ENCODE results near the gene ODAD4. TPM values are rescaled to one million over a fixed set of nuclear protein-coding genes. Genes with fewer than 3 reads are reported as not detected.

ODAD4 gene
- total RNA-seq, 6 experiments from 2014 or later, result 0.12 to 0.13 (median 0.12) TPM; not detected in 3

- 63% methylated on average over 11 of the region's 14 CpGs for WGBS (ENCODE audit: insufficient coverage, low coverage, low lambda C conversion rate, missing lambda C conversion rate)
- ATAC-seq (peak; percentile 74 to 92 (median 90)), DNase-seq (peak in 1 of 3 donors; percentile 41)
- Histone ChIP-seq H3K36me3 (peaks cover 6 to 66% (median 25%) of the 10 kb centered on the region in 4 donors), H3K27ac (no peak overlapping the region), H3K27me3 (no peaks in the 10 kb centered on the region), H3K9me3 (no peaks in the 10 kb centered on the region), H3K4me3 (no peak overlapping the region), H3K4me1 (peaks cover 0 to 7% (median 0%) of the 10 kb centered on the region in 4 donors)
- intact Hi-C loops (cut with DNase I), result no loop called here
- no peak for TF ChIP-seq CTCF (IDR thresholded peaks at IDR 0.05)
- no peak for TF ChIP-seq POLR2A (IDR thresholded peaks at IDR 0.05)
Measured at GRCh38 chr17:41907633-41908539, 22.5 kb upstream of the ODAD4 start.

- DNase-seq, result no peak
Measured at GRCh38 chr17:41909088-41909487, 21.3 kb upstream of the ODAD4 start.

GRCh38 chr17:41910701-41911391, 19.6 kb upstream of the ODAD4 start:
- H3K27me3 ChIP-seq, result no peaks in the 10 kb centered on the region
- no peak for DNase-seq
- 100% methylated on average over 3 of the region's 13 CpGs for WGBS (ENCODE audit: insufficient coverage, low coverage, low lambda C conversion rate, missing lambda C conversion rate)
- H3K27ac ChIP-seq, result no peak overlapping the region
- intact Hi-C loops (cut with DNase I), result no loop called here
- H3K9me3 ChIP-seq, result no peaks in the 10 kb centered on the region
- peaks cover 0 to 20% (median 8%) of the 10 kb centered on the region in 4 donors for H3K4me1 ChIP-seq
- ATAC-seq, result no peak
- TF ChIP-seq POLR2A (IDR thresholded peaks at IDR 0.05) (no peak), CTCF (IDR thresholded peaks at IDR 0.05) (no peak)
- H3K4me3 ChIP-seq, result no peak overlapping the region
- H3K36me3 ChIP-seq, result peaks cover 3 to 54% (median 23%) of the 10 kb centered on the region in 4 donors

More at GRCh38 chr17:41909088-41909487, 21.3 kb upstream of the ODAD4 start:
- intact Hi-C loops (cut with DNase I), result no loop called here
- 100% methylated on average over 1 of the region's 13 CpGs for WGBS (ENCODE audit: insufficient coverage, low coverage, low lambda C conversion rate, missing lambda C conversion rate)
- peaks cover 0 to 12% (median 5%) of the 10 kb centered on the region in 4 donors for H3K4me1 ChIP-seq
- no peak overlapping the region for H3K4me3 ChIP-seq
- no peak overlapping the region for H3K27ac ChIP-seq
- no peaks in the 10 kb centered on the region for H3K9me3 ChIP-seq
- ATAC-seq, result no peak
- no peaks in the 10 kb centered on the region for H3K27me3 ChIP-seq
- H3K36me3 ChIP-seq, result peaks cover 6 to 70% (median 24%) of the 10 kb centered on the region in 4 donors
- TF ChIP-seq CTCF (IDR thresholded peaks at IDR 0.05), result no peak
- TF ChIP-seq POLR2A (IDR thresholded peaks at IDR 0.05), result no peak

GRCh38 chr17:41912925-41913324, 17.5 kb upstream of the ODAD4 start:
- intact Hi-C loops (cut with DNase I), result no loop called here
- Histone ChIP-seq H3K27me3 (no peaks in the 10 kb centered on the region), H3K4me3 (no peak overlapping the region), H3K36me3 (peaks cover 0 to 46% (median 20%) of the 10 kb centered on the region in 4 donors), H3K9me3 (no peaks in the 10 kb centered on the region), H3K4me1 (peaks cover 0 to 30% (median 11%) of the 10 kb centered on the region in 4 donors), H3K27ac (no peak overlapping the region)
- 83% methylated on average over 1 of the region's 1 CpG for WGBS (ENCODE audit: insufficient coverage, low coverage, low lambda C conversion rate, missing lambda C conversion rate)
- ATAC-seq, result no peak
- TF ChIP-seq CTCF (IDR thresholded peaks at IDR 0.05), result no peak
- no peak for TF ChIP-seq POLR2A (IDR thresholded peaks at IDR 0.05)
- DNase-seq, result no peak
